Activated CD4-positive, alpha-beta T cell treated with anti-CD3 and anti-CD28 coated beads for 24 hours (primary cell): ENCODE results near the gene SNW1.
"Not testable (repeated sequence)": the region's sequence is repeated elsewhere in the genome, so short reads cannot be mapped to it uniquely, and the experiment has no call there.

Source experiments
- DNase-seq, 2 donors: peaks; one replicate each; pipeline ENCODE4 v3.0.0-alpha.2; 2020; ENCODE audit warnings: low read depth in 2 of 2

Gene SNW1

DNA sequence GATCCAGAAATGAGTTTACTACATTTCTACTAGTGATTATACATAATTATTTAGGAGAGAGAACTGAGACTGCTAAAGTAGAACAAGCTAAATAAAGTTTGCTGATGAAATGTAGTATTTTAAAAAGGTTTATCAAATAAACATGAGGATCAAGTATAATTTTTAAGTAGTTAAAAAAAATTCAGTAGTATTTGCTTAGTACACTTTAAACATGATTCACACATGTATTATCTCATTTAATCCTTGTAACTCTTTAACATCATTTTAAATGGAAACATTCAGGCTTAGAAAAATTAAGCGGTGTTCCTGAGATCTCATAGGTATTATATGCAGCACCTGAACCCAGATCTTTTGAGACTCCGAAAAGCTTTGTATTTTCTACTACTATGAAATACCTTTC is 8.7 kb downstream of the SNW1 start:
- DNase-seq: no peak

DNA sequence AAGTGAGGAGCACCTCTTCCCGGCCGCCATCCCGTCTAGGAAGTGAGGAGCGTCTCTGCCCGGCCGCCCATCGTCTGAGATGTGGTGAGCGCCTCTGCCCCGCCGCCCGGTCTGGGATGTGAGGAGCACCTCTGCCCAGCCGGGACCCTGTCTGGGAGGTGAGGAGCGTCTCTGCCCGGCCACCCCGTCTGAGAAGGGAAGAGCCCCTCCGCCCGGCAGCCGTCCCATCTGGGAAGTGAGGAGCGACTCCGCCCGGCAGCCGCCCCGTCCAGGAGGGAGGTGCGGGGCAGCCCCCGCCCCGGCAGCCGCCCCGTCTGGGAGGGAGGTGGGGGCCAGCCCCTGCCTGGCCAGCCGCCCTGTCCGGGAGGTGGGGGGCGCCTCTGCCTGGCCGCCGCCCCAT is 13.5 kb downstream of the SNW1 start:
- DNase-seq: not testable (repeated sequence)

DNA sequence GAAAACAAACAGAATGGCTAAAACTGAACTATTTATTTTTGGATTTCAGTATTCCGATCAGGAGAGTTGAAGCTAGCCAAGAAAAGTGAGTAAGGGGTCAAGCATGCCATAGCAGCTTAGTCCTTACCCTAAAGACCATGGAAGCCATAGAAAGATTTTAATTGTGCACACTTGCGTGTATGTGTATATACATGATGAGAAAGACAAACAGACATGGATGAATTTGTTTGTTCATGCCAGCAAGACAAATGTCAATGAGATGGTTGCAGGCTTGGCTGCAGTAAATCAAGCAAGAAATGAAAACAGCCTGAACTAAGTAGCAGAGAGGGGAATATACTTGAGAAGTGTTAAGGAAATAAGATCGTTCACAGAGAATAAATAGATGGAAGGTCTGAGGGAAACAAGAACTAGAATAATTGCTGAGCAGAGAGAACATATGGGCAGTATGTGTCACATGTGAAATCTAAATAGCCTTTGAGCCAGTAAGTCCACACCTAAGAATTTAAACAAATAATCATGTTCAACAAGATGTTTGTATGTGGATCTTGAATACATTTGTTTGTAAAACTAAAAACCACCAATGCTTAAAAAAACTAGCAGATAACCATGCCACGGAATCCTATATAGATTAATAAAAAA is 14.8 kb downstream of the SNW1 start:
- DNase-seq: no peak

DNA sequence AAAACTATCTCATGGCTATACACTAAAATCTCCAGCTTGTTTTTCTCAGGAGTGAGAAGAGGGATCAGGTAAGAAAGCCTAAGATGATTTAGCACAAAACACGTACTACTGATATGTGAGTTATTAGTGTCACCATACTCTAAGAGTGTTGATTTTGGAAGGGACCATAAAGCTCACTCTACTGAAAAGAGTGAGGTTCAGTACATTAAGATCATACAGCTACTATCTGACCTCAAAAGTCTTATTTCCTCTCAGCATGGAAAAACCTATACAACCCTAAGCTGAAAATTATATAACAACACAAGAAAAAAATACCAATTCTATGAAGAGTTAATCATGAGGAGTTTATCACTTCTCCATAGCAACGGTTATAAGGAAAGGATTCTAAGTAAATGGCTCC is 19.5 kb downstream of the SNW1 start:
- no peak for DNase-seq

DNA sequence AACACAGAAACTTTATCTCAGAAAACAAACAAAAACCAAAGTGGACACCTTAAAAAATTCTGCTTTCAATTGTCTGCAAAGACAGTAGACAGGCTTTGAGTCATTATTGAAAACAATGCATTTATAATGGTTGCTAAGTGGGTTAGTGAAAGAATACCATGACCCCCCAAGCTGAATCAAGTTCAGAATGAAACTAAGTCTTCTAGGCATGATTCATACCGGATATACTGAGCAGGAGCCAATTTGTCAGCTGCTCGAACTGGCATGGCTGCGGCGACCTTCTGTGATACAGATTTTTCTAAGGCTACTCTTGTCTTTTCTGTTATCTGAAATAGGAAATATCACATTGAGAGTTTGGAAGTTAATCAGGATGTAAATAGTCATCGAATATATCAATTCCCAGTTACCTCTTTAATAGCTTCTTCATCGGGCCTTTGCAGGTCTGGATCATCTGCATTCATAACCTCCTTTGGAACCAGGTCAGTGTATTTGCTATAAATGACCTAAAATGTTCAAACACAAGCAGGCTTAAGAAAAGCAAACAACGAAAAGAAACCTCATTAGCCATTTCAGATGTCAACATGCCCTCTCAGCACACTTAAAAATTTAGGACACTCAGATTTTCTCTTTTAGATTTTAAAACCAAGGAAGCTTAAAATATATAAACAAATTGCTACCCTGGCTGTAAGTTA is 22.3 kb downstream of the SNW1 start:
- DNase-seq: no peak

DNA sequence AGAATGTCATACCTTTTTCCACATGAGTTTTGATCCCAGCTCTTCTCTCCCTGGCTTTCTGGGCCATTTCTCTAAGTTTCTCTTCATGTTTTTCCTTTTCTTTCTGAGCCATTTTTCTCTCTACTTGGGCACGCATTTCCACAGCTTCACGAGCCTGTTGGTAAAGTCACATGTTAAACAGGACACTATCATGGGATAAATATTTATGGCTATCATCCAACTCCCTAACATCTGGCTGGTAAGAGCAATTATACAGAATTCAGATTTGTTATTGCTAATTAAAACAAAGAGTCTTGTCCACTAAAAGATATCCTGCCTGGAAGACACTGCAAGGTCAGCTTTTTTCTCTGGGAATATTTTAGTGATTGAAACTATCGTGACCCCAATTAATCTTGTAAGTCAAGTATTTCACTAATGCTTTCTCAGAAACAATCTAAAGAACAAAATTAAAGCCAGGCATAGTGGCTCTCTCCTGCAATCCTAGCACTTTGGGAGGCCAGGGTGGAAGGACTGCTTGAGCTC is 29.9 kb downstream of the SNW1 start:
- no peak for DNase-seq

DNA sequence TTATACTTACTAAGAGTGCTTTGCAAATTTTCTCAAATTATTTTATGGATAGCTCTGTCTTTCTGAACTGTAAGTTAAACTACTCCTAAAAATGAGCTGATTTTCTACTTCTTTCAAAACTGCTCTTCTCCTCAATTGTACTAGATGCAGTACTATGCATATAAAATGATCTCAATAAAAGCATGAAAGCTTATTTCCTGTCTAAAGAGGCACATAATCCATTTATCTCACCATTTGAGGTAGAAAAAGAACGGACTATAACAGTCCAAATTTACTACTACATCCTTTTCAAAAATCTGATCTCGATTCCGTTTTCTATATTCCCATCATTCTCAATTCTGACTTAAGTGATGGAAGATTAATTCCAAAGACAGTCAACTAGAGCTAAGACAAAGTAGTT is 38.7 kb downstream of the SNW1 start:
- no peak for DNase-seq

DNA sequence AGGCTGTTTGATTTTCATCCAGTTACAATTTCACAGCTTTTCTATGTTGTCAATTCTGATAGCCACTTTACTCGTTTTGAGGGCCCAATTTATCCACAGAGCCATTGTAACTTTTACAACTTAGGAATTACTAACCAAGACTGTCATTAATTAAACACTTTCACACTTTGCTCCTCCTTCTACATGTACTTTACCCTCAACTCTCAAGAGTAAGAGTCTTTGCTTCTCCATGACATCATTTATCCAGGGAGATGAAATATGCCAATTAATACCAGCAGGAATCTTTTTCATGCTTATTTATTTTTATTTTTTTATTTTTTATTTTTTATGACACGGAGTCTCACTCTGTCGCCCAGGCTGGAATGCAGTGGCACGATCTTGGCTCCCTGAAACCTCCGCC is 39.5 kb downstream of the SNW1 start:
- no peak for DNase-seq

DNA sequence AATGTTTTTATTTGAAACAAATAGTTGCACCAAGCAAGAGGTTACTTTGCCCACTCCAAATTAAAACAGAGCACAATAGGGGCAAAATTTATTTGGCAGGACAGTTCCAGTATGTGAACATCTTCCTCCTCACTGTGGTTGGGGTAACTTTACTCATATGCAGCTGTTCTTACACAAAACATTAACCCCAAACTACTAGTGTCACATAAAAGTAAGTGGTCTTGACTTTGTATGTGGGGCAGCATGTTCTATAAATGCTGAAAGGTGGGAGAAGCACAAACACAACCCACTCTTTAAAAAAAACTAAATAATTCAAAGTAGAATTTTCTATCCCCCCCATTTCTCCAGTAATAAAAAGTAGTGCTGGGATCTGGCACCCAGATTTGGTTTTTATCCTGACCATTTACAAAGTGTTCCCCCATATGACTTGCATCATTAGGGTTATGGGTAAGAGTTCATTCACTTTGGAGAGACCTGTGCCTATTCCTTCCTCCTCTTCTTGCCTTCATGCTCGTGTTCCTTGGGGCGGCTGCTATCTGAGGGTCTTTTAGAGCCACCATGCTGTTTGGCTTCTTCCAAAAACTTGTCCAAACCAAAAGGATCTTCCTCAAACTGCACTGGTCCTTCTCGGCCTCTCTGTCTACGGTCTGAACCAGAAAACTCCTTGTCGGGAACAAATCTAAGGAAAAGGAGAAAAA is 43.2 kb downstream of the SNW1 start:
- no peak for DNase-seq

DNA sequence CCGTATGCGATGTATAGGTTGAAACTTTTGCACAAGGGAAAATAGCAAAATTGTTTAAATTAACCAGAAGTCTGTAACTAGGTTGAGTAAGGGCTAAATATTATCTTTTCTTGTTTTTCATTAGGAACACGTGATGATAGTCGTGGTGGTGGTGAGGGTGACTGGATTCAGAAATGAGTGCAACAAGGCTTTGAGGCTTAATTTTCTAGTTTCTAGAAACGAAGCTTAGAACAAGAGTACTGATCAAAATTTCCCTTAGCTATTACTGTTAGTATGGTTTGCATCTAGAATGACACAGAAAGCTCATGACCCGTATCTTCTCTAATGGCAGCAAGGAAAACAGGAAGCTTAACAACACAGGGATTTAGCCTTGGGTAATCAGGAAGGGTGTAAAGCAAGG is 46.0 kb downstream of the SNW1 start:
- DNase-seq: no peak

DNA sequence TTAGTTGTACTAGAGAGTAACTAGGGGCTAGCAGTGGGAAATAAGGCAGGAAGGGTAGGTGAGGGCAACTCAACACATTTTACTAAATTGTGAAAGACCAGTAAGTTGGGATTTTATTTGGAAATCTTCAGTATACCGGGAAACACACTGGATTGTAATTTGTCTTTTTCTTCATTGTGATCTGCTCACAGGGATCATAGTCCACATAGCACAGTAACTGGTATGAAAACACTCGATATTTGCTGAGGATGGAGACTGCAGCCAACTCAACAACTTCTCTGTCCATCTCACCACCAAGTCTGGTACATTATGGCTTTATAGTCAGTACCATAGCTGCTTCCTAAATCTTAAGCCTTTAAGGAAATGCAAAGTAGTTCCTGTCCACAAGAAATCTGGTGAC is 50.6 kb downstream of the SNW1 start:
- DNase-seq: no peak

DNA sequence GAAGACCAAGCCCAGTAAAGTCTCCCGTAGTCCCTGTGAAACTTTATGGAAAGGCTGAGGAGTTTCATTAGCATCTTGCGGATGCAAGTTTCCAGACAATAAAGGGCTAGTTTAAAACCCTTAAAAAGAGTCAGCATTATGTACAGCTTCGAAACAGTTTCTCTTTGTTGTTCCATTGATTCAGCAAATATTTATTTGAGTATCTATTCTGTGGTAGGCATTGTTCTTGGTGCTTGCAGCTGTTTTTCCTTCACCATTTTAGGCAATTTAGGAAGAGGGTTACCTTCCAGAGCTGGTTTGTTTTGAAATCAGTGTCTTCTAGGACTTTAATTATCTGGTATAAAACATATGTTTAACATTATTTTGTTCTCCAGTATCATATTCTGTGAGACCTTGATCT is 51.5 kb downstream of the SNW1 start:
- DNase-seq: no peak

DNA sequence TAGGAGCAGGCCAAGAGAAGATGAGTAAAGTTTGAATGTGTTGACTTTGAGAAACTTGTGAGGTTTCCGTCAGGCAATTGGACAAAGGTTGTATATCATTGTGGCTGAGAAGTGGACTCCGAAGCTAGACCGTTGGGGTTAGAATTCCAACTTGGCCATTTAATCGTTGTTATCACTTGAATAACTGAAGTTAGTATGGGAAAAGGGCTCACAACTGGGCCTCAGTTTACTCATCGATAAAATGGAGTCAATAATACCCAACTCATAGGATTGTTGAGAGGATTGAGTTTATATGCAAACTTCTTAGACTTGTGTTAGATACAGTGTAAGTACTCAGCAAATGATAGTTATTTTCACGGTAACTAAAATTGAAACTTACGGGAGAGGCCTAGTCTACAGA is 52.2 kb downstream of the SNW1 start:
- DNase-seq: no peak

DNA sequence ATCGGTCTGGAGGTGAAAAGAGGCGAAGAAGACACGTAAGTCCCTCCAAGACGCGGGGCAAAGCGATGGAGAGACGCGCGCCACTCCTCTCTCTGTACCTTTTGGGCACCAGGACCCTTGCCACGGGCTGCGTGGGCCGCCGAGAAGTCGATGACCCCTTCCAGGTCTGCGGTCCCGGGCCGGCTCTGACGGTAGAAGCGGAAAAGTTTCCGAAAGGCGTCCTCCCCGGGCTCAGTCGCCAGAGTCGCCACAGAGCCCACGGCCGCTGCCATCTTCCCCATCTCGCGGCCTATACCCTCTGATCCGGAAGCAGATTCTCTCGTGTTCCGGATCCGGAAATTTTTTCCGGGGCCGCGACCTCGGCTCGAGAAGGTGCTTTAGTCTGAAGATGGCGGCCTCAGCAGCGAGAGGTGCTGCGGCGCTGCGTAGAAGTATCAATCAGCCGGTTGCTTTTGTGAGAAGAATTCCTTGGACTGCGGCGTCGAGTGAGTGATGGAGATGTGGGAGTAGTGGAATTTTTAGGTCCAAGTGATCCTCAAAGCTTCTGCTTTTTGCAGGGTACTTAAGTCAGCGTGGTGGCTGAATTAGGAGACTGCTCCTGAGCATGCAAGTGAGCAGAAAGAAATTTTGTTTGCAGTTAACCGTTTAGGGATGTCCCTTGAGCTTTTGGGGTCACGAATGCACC is 53.1 kb downstream of the SNW1 start, which contains the start of the genes ALKBH1 and SLIRP:
Gene ALKBH1 (minus strand): TSS at position 300 of the 685 bp plus-strand sequence. CDS start 19 bp downstream, at position 281.
Gene SLIRP (plus strand): TSS at position 380 of the 685 bp plus-strand sequence. CDS start 9 bp downstream, at position 389.
- DNase-seq: peak; percentile 75 to 80

DNA sequence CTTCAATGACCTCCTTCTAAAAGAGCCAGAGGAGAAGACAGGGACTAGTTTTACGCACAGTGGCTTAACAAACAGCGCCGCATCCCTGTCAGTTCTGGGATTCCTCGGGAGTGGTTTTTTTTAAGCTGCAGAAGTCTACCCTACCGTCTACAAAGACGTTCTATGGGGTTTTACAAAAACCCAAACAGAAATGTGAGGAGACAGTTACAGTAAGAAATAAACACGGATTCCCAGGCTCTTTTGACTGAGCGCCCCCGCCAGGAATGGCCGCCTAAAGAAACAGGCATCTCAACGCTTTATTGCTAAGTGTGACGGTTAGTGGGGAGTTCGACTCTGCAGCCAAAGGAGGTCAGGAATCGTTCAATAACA is 53.6 kb downstream of the SNW1 start:
- peak in 1 of 2 donors; percentile 2 for DNase-seq

DNA sequence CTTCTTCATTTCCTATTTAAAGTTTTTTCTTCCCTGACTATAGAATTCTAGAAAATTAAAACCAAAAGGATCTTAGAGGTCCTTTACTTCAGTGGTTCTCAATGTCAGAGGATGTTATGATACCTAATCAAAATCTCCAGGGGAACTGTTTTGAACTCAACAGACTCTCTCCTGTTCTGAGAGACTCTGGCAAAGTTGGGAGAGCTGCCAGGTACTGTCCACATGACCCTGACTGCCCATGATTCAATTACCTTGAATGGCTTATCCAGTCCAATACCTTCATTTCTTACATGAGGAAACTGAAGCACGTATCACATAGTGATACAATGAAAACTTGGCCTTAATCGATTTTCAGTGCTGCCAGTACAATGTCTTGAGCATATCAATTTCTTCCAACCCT is 69.7 kb downstream of the SNW1 start:
- DNase-seq: no peak

DNA sequence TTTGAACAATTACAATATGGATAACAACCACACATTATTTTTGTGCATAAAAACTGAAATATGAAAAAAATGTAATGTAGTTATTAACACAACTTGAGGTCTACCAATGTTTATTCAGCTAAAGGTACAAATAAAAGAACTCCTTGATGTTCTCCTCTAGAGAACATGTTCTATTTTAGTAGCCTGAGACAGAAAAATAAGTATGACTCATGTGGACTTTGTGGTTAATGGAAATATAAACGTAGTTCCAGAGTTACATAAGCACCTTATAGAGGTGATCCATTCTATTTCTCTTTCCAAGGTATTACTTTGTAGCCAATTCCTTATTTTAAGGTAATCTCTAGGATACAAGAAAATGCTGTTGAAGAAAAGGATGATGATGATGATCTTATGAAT is 78.8 kb downstream of the SNW1 start:
- no peak for DNase-seq

DNA sequence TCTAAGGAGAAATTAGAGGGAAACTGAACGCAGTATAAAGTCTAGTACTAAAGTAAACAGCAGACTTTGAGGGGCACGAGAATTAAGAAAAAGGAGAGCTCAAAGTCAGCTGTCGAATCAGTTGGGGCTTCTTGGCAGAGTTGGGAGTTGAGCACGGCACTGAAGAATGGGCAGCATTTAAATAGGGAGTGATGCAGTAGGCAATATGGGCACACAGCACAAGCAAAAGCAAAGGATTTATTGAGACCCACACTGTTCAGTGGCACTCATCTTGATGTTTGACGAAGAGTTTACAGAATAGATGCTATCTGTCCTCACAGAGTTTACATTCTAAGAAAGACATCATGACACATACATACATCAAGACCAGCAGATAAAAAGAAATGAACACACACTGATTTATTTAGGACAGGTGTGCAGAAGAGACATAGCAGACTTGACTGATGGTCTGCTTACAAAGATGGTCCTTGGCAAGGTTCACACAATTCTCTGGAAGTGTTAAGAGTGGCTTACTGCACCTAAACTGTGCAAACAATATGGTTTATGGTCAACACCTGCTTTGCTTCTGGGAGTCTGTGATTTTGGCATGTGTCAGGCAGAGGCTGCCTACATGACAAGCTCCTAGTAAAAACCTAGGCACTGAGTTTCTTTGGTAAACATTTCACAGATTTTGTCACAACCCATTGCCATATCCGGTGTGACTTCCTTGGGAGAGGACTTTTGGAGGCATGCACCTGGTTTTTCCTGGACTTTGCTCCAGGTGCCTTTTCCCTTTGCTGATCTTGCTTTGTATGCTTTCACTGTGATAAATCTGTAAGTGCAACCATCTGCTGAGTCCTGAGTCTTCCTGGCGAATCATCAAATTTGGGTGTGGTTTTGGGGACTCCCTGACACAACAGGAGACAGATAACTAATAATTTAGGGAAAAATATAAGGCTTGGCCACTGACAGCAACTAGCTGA is 79.5 kb downstream of the SNW1 start:
- DNase-seq: no peak

DNA sequence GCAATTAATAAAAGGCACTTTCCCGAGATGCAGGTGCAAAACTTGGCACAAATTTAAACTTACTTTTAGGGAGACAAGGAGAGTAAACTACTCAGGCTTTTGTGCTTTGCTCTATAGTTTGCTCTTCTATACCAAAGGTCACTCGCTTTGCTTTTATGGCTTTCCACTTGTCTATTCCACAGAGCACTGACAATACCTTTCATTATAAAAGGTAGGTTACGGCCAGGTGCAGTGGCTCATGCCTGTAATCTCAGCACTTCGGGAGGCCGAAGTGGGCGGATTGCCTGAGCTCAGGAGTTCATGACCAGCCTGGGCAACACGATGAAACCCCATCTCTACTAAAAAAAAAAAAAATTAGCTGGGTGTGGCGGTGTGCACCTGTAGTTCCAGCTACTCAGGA is 86.0 kb downstream of the SNW1 start:
- DNase-seq: no peak

DNA sequence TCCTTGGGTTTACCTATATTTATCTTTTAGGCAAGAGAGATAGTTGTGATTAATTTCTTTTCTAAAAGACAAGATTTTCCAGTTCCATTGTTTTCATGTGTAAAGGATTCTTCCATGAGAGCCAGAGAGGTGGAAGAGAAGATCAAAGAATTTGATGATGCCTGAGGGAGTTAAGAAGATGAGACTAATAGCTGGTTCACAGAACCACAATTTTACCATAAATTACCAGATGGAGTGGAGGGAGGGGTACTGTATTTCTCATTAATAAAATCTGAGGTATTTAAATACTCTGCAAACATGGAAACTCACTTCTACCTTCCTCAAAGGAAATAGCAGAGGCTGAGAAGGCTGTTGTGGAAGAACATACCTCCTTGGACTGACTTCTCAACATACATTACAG is 87.8 kb downstream of the SNW1 start:
- DNase-seq: no peak
